ENCODE measurements around the gene JAML.

DNA sequence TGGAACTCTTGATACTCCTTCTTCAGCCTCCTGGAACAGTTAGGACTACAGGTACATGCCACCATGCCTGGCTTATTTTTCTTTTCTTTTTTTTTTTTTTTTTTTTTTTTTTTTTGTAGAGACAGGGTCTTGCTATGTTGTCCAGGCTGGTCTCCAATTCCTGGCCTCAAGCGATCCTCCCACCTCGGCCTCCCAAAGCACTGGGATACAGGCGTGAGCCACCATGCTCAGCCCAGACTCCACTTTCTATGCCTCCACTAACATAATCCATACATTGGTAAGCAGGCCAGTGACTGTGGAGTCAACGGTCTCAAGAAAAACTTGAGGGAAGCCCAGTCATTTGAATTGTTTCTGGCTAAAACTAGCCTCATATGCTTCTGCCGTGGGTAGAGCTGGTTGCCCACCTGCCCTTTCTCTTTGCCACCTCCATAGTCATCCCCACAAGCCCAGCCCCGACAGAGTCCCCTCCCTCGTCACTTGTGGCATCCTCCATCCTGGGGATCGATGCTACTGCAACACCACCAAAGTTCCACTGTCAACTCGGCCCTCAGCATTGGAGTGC lies 50.7 kb downstream of the JAML start:
- TF ChIP-seq, protein P1, sequence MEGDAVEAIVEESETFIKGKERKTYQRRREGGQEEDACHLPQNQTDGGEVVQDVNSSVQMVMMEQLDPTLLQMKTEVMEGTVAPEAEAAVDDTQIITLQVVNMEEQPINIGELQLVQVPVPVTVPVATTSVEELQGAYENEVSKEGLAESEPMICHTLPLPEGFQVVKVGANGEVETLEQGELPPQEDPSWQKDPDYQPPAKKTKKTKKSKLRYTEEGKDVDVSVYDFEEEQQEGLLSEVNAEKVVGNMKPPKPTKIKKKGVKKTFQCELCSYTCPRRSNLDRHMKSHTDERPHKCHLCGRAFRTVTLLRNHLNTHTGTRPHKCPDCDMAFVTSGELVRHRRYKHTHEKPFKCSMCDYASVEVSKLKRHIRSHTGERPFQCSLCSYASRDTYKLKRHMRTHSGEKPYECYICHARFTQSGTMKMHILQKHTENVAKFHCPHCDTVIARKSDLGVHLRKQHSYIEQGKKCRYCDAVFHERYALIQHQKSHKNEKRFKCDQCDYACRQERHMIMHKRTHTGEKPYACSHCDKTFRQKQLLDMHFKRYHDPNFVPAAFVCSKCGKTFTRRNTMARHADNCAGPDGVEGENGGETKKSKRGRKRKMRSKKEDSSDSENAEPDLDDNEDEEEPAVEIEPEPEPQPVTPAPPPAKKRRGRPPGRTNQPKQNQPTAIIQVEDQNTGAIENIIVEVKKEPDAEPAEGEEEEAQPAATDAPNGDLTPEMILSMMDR (IDR thresholded peaks at IDR 0.05), result no peak
- TF ChIP-seq POLR2A (IDR thresholded peaks at IDR 0.05), result no peak

Data from vagina (tissue), 2 donors.